NAMALWA (cell line): ENCODE results near the gene PAPOLA.
A peak's percentile ranks its signal among the peaks of the same experiment; 100 is the strongest.

ENCODE experiments used
- DNase-seq: peaks from one replicate; pipeline ENCODE4 v3.0.0-alpha.2; 2015; ENCODE audit warnings: low spot score

The PAPOLA gene

GRCh38 chr14:96565811-96566210 lies 63.6 kb downstream of the PAPOLA start:
- no peak for DNase-seq

DNA sequence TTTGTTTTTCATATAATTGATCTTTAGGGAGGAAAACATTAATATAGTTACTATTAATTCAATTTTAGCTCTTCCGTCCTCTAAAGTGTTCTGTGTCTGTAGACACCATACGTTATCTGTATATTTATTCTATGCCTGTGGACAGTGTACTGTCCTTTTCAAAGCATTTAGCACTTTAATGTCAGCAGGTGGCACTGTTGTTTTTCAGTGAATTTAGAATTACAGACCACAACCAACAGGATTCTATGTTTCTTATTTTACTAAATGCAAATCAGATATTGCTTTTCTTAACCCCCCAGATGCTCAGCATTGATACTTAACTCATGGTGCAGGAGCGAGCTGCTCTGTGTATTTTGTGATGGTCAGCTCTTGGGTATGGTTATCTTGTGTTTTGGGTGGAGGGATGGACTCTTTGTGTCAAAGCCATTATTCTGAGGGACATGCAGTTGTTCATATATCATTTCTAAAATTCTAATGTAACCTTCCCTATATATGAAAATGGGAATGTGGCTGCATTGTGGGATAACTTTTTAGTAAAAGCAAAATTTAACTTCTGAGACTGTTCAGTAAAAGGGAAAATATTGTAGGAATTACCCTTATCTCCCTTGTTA lies 65.2 kb downstream of the PAPOLA start:
- DNase-seq, result peak; percentile 83

DNA sequence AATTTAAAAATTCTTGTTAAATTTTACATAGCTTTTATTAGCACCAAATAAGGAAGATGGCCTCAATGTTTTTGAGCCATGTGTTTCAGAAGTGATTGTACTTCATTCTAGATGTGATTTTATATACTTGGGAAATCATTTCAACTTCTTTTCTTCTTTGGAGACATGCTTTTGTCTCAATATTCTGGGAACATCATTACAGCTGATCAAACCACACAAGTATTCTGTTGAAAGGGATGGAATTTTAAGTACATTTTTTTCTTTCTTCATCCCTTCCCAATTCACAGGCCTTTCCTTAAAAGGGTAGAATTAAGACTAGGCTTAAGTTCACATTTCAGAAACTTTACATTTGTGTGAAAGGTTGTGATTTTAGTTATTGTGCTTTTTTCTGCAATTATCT lies 66.4 kb downstream of the PAPOLA start:
- DNase-seq, result no peak

DNA sequence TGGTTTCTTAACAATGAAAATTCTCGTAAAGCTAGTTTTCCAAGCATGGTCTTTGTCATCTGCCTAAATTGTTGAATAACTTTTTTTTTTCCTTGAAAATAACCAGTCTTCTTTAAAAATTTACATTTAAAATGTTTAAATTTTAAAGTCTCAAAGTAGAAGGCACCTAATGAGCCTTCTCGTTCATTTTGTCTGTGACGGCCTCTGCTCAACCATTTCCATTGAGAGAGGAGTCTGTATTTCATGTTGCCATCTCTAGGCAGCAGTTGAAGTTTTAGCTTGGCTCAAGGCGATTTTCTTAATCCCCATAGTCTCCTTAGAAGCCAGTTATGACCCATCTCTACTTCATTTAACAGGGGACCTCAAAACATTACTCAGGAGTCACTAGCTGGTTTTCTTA lies 69.1 kb downstream of the PAPOLA start:
- no peak for DNase-seq

DNA sequence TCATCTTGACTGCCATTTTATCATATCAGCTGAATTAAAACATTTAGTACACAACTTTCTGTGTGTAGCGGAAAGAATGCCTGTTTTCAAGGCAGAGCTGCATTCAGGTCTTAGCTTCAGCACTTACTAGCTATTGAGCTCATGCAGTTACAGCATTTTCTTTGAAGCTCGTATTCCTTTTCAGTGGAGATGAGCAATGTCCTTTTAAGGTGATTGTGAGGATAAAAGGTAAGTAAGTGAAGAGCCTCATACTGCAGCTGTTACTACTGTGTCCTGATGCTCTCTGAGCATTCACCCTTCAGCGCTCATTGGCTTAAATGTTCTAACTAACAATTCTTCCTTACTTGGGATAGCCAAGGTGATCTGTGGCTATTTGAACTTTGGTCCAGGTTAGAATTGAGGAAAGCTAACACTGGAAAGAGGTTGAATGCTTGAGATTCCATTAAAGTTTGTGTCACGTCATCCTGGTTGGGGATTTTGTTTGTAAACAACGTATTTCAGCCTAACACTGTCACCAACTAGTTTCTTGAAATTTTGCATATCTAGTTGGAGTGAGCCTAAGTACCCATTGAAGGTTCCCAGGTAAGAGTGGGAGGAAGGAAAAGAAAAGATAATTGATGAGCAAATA lies 71.4 kb downstream of the PAPOLA start:
- DNase-seq, result no peak

- no peak for DNase-seq
Observed at GRCh38 chr14:96574171-96574632, 72.0 kb downstream of the PAPOLA start.

DNA sequence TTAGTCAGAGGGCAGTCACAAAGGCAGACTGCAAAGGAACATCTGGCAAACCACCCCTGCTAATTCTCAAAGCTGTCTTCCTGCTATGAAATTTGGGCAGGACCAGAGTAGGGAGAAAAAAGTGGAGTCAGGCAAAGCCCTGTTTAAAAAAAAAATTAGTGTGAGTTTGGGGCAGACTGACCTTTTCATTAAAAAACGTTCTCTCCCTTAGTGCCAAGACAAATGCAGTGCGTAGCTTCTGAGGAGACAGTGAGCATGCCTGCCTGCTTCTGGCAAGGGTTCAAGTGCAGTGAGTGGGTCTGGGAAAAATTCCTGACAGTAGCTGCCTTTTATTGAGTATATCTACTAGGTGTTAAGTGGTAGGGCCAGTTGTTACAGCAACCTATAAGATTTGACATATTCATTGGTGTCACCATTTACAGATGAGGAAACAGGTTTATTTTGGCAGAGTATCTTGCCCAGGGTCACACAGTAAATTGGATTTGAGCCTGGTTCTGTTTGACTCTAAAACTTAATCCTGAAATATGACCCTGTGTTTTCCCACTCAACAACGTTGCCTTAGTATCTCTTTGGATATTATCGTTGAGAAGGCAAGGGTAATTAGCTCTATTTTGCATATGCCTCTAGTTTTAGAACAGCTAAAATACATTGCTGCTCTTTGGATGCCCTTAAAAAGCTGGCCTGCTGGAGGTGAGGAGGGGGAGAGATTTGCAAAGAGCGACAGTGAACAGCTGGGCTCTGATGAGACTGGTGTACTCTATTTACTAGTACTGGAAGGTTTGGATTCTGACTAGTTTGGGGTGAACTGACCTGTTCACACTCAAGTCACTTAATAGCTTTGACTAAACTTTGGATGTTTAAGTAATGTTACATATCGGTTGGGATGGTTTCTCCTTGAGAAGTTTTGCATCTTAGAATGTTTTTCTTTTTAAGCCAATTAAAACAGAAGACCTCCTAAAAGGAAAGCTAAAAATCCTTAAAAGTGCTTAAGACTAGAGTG lies 72.8 kb downstream of the PAPOLA start:
- peak; percentile 27 for DNase-seq

GRCh38 chr14:96576359-96576758 lies 74.2 kb downstream of the PAPOLA start:
- peak; percentile 59 for DNase-seq

DNA sequence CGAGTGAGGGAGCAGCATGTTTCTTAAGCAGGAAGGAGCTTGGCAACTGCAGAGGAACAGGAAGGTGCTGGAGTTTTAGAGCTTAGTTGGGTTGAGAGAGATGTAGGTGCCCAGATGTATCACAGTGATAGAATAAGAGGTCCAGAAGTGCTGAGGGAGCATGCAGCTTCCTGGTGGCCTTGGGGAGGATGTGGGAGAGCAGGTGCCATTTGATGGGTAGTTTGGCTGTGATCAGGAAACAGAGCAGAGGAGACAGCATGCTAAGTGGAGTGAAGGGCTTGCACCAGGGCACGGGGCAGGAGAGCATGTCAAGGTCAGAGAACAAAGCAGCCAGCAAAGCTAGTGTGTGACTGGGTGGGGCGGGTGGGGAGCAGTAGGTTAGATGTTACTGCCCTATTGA lies 74.8 kb downstream of the PAPOLA start:
- peak; percentile 30 for DNase-seq

GRCh38 chr14:96578619-96579018 lies 76.4 kb downstream of the PAPOLA start:
- DNase-seq, result no peak

DNA sequence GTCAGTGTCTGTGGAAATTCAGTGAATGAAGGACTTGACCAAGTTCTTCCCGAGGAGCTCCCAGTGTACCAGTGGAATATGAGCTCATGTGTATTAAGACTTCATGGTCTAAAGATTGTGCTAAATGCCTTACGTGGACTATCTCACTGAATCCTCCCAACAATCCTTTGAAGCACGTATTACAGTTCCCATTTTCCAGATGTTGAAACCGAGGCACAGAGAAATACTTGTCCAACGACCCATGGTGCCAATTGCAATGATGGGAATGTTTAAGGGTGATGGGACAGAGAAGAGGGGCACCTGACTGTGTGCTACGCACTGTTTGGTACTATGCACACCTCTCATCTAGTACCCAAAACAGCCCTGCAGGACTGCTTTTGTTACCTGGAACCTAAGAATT lies 77.2 kb downstream of the PAPOLA start:
- DNase-seq, result no peak

- no peak for DNase-seq
Observed at GRCh38 chr14:96579855-96580254, 77.7 kb downstream of the PAPOLA start.

DNA sequence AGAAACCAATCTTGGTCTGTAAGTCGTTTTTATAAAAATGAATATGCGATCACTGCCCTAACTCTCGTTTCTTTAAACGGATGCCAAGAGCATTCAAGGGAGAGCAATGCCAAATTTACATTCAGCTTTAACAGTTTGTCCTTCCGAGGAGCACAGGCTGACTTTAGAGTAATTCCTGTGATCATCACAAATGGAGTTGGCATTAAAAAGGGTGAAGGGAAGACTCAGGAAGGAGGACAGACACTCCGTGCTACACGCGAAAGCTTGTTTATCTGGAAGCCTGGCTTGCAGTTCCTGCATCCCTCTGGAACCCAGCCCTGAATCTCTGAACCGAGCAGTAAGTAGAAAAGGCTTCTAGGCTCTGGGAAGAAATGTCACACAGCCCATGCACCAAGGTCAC lies 78.4 kb downstream of the PAPOLA start:
- no peak for DNase-seq

- DNase-seq, result no peak
Observed at GRCh38 chr14:96581026-96581425, 78.8 kb downstream of the PAPOLA start.

GRCh38 chr14:96581902-96582301 lies 79.7 kb downstream of the PAPOLA start:
- peak; percentile 37 for DNase-seq

DNA sequence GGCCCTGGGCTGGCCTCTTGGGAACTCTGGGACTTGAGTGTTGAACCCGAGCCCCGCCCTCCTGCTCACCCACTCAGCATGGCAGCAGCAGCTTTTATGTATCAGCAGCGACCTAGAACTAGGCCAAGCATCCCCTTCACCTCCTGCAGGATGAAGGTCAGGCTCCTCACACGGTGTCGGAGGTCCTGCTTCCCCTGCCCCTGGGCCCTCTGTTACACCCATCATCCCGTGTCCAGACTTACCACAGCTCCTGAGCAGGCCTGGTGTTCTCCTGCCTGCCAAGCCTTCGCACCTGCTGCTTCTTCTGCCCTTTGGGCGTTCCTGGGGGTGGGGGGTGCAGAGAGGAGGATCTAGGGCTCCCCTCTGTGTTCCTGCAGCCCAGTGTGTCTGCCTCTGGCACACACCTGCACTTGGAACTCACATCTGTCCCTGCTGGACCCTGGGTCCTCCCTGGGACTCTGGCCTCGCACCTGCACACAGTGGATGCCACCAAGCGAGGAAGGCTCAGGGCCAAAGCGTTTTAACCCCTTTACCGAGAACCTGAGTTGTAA lies 80.3 kb downstream of the PAPOLA start:
- peak; percentile 52 for DNase-seq

DNA sequence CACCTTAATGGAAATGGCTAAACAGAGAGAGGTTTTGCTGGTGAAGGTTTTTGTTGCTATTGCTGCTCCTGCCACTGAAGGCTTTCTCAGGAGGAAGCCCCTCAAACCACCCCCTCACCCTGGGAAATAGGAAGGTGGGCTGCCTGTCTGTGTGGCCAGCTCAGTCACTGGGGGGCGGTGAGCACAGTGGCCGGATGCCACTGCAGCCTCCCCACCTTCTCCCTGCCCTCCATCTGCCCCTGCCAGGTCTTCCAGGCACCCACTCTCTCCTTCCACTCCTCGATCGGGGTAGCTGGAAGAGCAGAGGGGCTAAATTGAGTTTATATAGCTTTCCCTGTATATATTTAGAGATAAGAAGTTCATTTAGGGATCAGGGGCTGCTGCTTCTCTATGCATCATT lies 80.8 kb downstream of the PAPOLA start:
- DNase-seq, result no peak

GRCh38 chr14:96583569-96584041 lies 81.4 kb downstream of the PAPOLA start:
- no peak for DNase-seq

- DNase-seq, result peak; percentile 87
Observed at GRCh38 chr14:96584199-96584906, 82.2 kb downstream of the PAPOLA start.

DNA sequence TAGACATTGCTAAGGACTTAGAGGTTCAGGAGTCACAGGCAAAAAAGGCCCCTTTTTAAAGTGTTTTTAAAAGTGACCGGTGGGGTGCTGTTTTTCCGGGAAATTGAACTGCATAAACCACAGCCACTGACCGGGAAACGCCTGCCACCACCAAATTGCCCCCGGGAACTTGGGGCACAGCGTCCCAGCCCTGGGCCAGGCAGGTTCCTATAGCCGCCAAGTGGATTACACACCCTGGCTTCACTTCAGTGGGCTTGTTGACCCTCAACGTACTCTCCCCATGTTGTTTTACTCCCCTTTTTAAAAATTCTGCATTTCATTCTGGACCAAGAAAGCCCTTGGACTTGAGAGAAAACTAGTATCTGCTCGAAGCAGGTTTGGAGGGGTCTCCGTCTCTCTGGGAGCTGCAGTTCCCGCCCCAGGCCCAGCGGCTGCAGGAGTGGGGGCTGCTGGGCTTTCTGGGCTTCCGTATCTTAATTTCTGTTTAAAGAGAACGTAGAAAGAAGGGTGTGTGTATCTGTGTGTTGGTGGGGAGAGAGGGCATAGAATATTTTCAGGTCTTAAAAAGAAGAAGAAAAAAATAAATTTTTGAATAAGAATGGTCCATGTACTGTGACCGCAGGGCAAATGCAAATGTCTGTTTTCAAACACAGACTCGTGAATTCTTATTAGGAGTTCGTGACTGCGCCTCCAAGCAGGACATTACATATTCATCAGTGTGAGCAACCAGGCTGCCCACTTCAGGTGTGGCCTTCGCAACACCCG lies 82.9 kb downstream of the PAPOLA start:
- no peak for DNase-seq

GRCh38 chr14:96585672-96586013 lies 83.5 kb downstream of the PAPOLA start:
- no peak for DNase-seq
